ENCODE data around the gene RETSAT.
A peak's percentile ranks its signal among the peaks of the same experiment; 100 is the strongest.

The RETSAT gene

DNA sequence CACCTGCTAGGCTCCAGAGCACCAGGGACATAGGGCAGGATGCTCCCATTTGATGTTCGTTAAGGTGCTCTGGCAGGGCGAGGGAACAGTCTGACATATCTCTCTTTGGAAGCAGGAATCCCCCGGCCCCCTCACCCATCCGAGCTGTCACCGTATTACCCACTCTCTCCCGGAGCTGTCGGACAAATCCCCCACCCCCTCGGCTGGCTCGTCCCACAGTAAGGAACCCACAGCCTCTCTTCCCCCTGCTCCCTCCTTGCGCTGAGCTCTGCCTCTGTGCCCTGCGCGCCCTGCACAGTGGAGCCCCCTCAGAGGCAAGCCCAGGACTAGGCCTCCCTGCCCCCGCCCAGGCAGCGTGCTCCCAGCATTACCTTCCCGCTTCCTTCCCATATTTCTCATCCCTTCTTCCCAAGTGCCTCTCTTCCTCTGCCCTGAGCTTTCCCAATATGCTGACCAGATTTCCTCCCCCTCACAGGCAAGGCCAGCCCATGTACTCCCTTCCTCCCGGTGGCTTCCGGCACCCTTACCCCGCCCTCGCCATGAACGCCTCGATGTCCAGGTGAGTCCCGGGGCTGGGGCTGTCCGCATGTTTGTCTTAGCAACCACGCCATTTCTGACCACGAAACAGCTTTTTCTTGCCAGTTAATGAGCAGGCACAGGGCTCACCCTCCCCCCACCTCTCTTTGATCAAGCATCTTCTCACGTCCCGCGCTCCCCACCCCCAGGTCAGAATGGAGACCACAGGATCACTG lies 50.4 kb downstream of the RETSAT start:
- no peak for DNase-seq

DNA sequence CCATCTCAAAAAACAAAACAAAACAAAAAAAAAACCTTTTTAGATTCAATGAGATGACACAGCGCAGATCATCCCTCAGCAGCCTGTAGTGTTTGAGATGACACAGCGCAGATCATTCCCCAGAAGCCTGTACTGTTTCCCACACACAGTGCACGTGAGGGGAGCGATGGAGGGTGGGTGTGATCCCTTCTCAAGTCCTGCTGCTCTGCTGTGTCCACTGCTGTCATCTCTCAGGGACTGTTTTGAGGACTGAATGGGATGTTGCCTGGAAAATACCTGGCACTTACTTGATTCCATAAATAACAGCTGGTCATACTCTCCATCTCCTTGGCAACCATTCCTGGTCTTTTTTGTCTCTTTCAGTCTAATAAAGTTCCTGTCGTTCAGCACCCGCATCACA lies 52.2 kb downstream of the RETSAT start:
- DNase-seq, result peak; percentile 41

Data from NCI-H1694 treated with DMSO at 0.1 percent for 48 hours (cell line).